Stimulated activated CD8-positive, alpha-beta memory T cell treated with anti-CD3 and anti-CD28 coated beads, Interleukin-12 subunit alpha, Interleukin-12 subunit beta, amount 100 ng/mL, for 24 hours (primary cell): ENCODE results near the gene ZNF593.

Experiments
- DNase-seq: peaks from one replicate; pipeline ENCODE4 v3.0.0-alpha.2; 2020; ENCODE audit errors: extremely low read depth

ZNF593 gene

DNA sequence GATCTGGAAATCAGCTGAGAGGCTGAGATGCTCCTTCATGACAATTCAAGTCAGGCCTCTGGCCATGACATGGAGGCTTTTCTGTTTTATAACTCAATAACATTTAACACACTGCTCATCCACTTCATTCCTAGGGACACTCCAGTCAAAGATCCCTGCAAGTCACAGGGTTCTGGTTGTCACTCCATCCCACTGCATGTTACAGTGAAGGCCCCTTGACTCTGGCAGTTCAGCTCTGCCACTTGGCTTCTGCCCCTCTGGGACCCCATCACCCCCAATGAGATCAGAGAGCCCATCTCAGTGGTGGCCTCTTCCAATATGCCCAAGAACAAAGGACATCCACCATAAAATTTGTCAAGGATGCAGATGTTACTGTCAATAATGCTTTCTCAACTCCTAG lies 20.8 kb upstream of the ZNF593 start:
- DNase-seq = no peak

DNA sequence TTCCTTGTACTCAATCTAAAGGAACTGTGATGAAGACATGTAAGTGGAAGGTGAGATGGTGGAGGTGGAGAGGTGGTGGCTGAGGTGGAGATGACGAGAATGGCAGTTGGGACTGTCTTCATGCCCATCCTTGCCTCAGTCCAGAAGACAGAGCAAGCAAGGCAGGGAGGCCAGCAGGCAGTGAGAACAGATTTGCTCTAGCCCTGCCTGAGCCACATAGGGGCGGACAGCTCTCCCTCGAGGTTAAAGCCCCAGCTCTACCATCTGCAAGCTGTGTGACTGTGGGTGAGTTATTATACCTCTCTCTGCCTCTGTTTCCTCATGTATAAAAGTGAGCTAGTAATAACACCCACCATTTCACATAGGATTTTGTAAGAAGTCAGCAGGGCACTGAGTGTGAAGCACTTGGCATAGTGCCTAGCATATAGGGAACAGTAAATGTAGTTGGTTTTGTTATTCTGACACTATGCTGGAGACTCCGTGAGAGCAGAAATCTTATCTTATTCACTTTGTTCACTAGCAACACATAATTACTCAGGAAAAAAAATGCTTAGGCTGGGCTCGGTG lies 15.7 kb upstream of the ZNF593 start:
- no peak for DNase-seq

DNA sequence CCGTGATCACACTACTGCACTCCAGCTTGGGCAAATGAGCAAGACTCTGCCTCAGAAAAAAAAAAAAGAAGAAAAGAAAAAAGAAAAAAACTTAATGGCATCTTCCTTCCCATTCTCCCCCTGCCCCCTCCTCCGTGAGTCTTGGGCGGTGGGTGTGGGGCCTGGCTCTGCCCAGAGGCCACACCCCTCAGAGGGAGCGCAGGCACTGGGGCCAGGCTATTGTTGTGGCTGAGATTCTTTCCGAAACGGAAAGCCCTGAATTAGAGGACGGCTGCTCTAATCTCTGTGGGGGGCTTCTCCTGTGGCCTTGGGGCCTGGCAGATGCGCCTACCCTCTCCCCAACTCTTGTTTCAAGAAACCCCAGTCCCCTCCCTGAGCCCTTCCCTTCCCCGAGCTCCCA lies 15.0 kb upstream of the ZNF593 start:
- DNase-seq = no peak

DNA sequence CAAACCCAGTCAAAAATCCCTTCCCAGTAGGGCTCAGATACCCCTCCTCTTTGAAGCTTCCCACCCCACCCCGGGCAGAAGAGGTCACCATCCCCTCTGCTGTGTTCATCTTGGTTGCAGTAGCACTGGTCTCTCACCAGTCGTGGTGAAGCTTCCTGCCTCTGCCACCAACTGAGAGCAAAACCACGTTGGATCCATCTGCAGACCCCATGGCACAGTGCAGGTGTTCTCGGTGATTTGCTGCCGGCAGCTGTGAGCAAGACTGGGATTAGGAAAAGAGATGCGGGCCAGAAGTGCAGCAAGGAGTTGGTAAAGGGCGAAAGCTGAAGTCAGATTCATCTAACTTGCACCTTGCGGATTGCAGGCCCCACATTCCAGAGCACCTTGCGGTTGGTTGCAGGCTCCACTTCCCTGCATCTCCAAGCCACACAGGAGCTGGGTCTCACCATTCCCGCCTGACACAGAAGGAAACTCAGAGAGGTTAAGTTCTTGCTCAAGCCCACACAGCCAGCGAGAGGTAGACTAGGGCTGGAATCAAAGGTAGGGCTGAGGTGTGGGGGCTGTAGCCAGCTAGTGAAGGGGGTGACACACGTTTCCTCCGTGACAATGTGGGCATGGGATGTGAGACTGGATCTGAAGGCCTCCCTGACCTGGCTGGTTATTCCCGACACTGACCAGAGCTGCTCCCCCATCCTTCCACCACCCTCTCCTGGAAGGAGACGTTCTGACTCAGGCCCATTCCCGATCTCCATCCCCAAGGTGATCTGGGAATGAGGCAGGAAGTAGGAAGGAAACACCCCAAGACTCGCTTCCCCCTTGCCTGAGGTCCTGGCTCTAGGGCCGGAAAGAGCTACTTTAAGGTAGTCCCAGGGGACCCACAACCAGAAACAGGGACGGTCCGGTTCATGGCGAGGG lies 14.1 kb upstream of the ZNF593 start:
- DNase-seq = no peak

DNA sequence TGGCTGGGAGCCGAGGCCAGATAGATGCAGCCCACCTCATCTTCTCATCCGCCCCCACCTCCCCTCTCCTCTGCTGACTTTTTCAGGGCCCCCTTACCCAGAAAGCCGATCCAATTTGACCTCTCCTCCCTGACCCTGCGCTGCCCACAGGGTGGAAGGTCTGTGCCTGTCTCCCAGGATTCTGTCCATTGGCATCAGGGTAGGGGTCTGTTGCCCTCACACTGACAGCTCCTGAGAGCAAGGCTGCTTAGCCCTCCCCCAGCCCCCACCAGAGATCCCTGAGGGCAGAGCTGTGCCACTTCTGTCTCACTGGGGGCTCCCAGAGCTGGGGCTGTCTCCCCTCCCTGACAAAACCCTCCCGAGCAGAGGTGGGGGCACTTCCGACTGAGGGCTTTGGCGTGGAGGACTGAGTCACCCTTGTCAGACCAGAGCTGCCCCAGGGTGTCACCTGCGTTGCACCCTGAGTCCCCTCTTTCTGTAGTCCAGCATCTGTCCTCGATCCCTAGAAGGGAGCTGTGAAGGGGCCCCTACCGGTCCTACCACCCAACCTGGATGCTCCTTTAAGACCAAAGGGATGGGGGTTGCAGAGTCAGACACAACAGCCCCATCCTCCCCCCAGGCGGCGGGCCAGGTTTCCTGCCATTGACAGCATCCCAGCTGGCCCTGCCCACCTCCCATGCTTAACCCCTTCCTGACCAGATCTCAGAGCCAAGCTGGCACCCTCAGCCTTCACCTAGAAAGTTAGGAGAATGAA lies 13.2 kb upstream of the ZNF593 start:
- DNase-seq = no peak

DNA sequence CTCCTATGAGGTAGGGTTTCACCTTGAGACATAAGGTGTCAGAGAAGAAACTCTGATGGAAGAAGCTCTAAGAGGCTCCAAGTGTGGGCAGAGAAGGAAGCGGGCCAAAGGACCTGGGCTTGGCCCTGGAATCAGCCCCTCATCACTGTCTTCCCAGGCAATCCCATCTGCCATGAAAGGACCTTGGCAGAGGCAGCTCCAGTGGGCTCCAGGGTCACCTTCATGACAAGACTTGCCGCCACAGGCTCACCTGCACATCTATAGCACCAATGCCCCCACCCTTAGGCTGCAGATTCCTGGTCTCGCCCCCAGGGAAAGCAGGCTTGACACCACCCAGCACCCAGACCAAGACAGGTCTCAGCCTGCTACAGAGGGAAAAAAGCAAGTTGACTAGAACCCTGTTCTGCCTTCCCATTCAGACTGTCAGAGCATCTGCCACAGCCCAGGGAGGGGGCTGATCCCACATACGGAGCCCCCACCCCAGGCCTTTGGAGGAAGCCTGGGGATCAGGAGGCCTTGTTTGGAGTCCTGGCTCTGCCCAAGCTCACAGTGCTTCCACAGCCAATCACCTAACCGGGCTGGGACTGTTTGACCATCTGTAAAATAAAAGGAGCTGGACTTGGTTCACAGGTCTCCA lies 11.3 kb upstream of the ZNF593 start:
- no peak for DNase-seq

DNA sequence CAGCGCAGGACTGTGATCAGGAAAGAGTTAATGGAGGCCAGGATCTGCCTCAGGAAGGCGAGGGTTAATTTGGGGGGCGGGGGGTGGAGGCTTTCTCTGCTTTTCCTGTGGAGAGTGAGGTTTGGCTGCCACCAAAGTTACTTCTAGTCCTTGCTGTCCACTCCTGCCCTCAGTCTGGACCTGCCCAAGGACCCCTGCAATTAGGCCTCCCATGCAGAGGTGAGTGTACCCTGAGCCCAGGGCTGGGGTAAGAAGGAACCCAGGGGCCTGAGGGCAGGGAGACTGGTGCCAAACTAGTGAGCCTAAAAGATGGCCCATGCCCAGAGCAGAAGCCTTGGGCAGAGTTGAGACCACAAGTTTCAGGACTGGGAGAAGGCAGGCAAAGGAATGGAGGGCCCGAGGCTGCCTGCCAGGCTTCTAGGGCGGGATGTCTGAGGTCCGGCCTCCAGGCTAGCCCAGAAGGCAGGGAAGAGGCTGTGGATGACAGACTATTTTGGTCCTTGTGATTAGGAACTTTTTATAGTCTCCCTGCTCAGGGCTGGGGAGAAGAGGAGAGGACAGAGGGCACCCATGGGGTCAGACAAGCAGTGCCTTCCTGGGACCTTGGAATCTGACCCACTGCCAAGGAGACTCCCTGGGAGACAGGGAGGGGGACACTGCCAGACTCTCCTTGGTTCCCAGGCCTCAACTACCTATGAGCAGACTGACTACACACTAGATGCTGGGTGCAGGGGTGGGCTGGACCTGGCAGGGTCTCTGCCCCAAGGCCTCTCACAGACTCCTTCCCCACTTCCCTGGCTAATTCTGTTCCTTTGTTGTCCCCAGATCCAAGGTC lies 10.6 kb upstream of the ZNF593 start, which contains the start of gene FAM110D:
Gene FAM110D (plus strand): TSS at position 172 of the 835 bp plus-strand sequence. CDS start 2,213 bp downstream, outside the sequence.
- DNase-seq = no peak

DNA sequence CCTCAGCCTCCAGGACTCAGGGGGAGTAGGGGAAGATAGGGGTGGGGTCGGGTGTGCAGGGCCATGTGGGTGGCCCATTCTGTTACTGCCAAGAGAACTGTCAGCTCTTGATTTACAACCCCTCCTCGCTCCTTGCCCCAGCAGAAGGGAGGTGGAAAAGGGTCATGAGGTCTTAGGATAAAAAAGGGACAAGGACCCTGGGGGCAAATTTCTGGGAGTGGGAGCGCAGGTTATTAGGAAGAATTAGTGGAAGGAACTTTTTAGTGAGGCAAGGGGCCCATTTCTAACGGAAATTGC lies 10.0 kb upstream of the ZNF593 start:
- no peak for DNase-seq

DNA sequence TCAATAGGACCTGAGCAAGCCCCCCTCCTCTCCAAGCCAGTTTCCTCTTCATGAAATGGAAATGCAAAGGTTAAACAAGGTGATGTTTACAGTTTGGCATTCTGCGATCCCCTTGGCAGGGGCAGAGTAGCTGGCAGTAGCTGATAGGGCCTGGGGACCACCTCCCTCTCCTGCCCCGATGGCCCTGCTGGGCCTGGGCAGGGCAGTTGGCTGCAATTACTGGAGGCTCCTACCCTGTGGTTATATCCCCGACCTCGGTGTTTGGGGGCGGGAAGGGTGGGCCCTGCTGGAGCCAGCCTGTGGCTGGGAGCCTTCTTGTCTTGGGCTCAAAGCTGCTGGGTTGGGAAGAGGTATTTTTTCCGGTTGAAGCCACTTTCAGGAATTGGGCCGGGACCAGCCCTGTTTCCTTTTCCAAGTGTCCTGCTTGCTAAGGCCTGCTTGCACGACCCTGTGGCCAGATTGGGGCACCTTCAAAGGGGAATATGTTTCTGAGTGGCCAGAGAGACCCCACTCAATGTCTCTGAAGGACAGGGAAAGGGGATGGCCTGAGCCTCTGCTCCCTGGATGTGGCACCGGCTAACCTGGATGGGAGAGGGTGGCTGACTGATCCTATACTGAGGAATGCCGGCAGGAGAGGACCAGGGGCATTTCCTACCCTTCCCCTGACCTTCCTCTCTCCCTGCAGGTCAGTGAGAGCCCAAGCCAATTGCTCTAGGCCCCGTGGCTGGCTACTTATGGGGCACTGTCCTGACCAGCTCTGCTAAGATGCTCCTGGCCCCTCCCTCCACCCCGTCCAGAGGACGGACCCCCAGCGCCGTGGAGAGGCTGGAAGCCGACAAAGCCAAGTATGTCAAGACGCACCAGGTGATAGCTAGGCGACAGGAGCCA lies 8.9 kb upstream of the ZNF593 start:
- no peak for DNase-seq

DNA sequence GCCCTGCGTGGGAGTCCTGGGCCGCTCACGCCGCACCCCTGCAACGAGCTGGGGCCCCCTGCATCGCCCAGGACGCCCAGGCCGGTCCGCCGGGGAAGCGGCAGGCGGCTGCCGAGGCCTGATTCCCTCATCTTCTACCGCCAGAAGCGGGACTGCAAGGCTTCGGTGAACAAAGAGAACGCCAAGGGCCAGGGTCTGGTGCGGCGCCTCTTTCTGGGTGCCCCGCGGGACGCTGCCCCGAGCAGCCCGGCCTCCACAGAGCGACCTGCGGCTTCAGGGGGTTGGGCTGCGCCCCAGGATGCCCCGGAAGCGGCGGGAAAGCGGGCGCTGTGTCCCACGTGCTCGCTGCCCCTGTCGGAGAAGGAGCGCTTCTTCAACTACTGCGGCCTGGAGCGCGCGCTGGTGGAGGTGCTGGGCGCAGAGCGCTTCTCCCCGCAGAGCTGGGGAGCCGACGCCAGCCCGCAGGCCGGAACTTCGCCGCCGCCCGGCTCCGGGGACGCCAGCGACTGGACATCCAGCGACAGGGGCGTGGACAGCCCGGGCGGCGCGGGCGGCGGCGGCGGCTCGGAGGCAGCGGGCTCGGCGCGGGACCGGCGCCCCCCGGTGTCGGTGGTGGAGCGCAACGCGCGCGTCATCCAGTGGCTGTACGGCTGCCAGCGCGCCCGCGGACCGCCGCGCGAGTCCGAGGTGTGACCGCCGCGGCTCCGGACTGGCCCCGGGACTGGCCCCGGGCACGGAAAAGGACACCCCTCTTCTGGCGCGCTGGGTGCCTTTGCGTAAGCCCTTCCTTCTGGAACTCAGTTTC lies 8.1 kb upstream of the ZNF593 start:
- peak; percentile 14 for DNase-seq

DNA sequence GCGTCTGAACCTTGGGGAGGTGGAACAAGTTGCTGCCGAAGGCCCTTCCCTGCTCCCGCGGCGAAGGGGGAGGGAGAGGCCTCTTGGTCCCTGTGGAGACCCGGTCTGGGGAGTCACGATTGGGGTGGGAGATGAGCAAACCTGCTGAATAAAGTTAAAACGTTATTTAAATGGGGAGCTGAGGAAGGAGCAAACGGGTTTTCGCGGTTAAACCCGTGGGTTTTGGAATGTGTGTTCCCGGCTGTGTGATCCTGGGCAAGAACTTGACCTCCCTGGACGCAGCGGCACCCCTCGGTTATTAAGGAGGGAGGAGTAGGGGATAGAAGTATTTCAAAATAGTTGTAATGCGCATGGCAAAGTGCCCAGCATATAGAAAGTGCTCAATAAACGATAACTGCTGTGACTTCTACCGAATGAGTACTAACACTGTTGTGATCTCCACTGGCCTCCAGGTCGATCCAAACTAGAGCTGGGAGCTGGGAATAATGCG lies 7.4 kb upstream of the ZNF593 start:
- no peak for DNase-seq

DNA sequence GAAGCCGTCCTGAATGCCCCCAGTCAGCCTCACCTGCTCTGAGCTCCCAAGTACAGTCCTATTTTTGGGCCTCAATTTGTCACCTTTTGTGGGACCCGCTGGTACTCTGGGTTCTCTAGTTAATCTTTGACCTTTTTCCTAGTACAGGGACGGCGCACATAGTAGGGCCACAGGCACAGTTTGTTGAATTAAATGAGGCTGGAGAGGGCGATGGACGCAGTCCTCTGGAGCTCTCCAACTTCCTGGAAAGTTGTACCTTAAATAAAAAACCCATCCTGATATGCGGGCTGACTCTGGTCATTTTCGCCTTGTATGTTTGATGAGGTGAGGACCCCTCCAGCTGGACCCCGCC lies 6.0 kb upstream of the ZNF593 start:
- DNase-seq = no peak

DNA sequence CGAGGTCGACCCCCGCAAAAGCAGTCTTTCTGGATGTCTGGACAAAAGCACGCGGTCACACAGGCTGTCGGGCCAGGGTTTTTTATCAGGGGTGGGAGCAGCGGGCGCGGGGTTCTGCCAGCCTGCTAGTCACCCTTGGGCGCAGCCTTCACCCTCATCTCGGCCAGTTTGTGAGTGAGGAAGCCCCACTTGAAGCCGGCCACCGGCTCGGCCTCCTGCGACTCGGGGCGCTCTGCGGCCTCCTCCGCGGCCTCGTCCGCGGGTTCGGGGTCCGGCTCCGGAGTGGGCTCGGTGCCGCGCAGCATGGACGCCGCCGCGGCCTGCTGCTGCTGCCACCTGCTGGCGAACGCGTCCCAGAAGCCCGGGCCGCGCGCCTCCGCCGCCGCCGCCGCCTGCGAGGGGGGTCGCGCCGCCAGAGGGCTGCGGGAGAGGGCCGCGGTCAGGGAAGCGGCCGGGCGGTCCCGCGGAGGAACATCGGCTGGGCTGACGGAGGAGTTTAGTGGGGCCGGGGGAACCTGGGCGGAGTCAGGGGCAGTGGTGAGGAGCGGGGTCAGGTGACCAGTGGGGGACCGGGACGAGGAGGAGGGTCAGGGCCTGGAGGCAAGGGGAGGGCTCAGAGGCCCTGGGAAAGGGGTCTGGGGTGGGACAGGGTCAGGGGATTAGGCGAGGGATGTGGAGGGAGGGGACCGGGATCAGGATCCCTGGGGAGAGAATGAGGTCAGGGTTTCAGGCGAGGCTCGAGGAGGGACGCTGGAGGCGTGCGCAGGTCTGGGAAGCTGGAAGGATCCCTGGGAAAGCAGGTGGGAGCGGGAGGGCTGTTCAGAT lies 5.5 kb upstream of the ZNF593 start:
- peak; percentile 10 for DNase-seq

DNA sequence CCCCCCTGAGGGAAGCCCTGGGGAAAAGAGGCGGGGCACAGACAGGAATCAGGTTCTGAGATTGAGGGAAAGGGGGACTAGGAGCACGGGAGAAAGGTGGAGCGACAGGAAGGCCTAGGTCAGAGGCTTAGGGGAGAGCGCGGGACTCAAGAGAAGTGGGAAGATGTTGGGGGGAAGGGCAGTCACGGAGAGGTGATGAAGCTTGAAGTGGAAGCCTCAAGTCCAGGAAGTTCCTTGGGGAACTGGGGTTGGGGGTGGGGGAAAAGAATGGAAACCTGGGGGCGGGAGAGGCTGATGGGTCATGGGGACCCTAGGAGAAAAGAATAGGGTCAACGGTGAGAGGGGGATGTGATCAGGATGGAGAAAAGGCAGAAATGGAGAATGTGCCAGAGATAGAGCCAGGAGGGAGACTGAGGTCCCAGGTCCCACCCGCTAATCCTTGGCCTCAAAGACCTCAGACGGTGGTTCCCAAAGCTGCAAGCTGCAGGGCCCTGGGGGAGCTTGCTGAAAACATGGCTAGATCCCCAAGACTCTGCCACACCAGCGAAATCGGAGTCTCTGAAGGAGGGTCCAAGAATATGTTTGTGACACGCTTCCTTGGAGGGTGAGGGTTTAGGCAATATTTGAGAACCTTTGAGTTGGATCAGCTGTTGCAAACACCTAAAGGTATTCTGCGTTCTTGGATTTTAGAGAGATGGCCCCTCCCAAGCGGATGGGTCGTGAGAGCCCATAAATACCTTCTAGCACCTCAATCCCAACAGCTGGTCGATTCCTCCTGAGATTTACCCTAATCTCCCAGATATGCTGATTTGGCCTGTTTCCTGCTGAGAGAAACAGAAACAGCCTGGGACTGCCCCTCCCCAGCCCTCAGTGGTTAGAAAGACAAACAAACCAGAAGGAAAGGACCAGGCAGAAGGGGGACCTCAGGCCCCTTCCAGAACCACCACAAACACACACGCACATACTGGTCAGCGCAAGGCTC lies 4.6 kb upstream of the ZNF593 start:
- no peak for DNase-seq

DNA sequence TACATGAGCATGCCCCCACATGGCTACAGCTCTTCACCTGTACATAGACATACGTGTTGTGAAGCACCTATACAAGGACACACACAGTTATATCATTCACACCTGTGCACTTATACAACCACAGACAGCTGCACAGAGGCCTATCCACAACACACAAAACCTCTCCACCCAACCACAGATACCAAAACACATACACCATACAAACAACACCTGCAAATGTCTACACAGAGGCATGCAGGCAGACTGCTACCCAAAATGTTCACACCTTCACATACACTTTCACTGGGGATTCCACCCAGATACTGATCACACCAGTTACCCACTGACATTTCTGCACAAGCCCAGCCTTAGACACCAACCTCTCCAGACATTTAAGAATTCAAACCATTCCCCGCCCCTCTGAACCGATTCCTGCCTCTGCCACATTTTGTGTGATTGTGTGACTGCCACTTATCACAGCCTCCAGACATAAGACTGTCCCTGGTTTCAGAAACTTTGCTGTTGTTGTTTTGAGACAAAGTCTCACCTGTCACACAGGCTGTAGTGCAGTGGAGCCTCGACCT lies 2.9 kb upstream of the ZNF593 start:
- DNase-seq = no peak

DNA sequence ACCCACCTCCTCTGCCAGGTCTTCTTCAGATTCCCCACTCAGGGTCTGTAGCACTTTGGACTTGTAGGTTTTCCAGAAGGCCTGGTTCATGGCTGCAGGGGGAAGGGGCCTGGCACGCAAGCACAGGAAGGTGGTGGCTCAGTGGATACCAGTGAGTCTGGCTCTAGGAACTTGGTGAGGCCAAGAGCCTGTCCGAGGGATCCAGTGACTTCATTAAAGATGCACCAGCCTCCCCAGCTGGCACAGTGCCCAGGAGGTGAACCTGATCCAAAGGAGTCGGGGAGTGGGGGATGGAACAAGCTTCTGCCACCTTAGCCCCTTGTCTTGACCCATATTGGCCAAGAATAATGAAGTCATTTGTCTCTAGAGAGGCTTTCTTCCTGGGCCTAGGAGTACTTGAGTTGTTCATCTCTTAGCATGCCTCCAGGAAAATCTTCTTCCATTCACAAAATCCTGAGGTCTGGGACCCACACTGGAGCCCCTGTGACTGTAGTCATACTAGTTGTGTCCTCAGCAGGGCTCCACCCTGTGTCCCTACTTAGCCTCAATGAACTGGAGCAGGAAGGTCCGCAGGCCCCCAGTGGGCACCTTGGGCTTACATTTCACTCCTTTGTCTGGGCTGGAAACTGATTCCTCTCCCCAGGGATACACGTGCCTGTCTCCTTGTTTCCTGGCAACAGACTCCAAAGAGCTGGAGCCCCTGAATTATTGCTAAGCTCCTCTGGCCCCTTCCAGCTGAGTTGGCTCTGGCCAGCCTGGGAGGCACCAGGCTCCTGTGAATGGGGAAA lies 1.1 kb upstream of the ZNF593 start, which contains the start of gene C1orf232:
Gene C1orf232 (minus strand): TSS at position 554 of the 788 bp plus-strand sequence. CDS start 464 bp downstream, at position 90.
- DNase-seq = no peak
